K562 (cell line): Measurements from ENCODE around the gene SLX4IP. TPM values are rescaled to one million over a fixed set of nuclear protein-coding genes. Genes with fewer than 3 reads are reported as not detected.

Experiments
- ADNP ChIP-seq: fragments of 200-800 bp; sonication (Bioruptor generic); IDR thresholded peaks from 2 replicates; pipeline ENCODE4 v1.6.1; 2016; ENCODE audit warnings: missing genetic modification characterization, missing compliant biosample characterization
- CCAR2 ChIP-seq: fragments of 200-400 bp; formaldehyde crosslinking; IDR thresholded peaks from 2 replicates; pipeline ENCODE4 v1.6.1; 2017; ENCODE audit warnings: mild to moderate bottlenecking, low read depth, low read length
- ETV6 ChIP-seq, 3 experiments: fragments of 150-350 bp in 1 of 3; sonication (generic) in 1 of 3; formaldehyde crosslinking in 1 of 3; IDR thresholded peaks; 2 replicates each; pipeline versions ENCODE4 v1.6.1 to v1.8.0; 2014 to 2022; ENCODE audit warnings: borderline replicate concordance in 2 of 3, low read depth in 2 of 3, antibody characterized with exemption in 1 of 3, low read length in 1 of 3, mild to moderate bottlenecking in 1 of 3, missing genetic modification reagents in 1 of 3
- FUS ChIP-seq: fragments of 200-400 bp; formaldehyde crosslinking; optimal IDR thresholded peaks from 2 replicates; pipeline ENCODE3; 2017; ENCODE audit warnings: low read depth, low read length
- HDAC2 ChIP-seq: fragments of 450-650 bp; IDR thresholded peaks from 2 replicates; pipeline ENCODE4 v1.6.1; 2016; ENCODE audit warnings: mild to moderate bottlenecking
- HNRNPLL ChIP-seq: fragments of 200-400 bp; formaldehyde crosslinking; IDR thresholded peaks from 2 replicates; pipeline ENCODE4 v1.6.1; 2017; ENCODE audit warnings: low read length, low read depth, mild to moderate bottlenecking; ENCODE audit not compliant: poor library complexity, severe bottlenecking
- HOMEZ ChIP-seq: fragments of 250-450 bp; sonication (Bioruptor Pico); IDR thresholded peaks from 2 replicates; pipeline ENCODE4 v1.4.0; 2020; ENCODE audit warnings: mild to moderate bottlenecking, moderate library complexity
- HSF4 ChIP-seq: fragments of 250-450 bp; sonication (Bioruptor Pico); IDR thresholded peaks from 2 replicates; pipeline ENCODE4 v2.1.2; 2022; ENCODE audit warnings: mild to moderate bottlenecking, moderate library complexity, borderline replicate concordance
- IFI16 ChIP-seq: fragments of 250-450 bp; sonication (Bioruptor Pico); IDR thresholded peaks from 2 replicates; pipeline ENCODE4 v2.1.2; 2022; ENCODE audit warnings: mild to moderate bottlenecking, inconsistent platforms
- KDM4B ChIP-seq, 2 experiments: fragments of 450-650 bp in 1 of 2; sonication (generic) in 1 of 2; IDR thresholded peaks; 2 replicates each; pipeline ENCODE4 v1.6.1; 2016 to 2017; ENCODE audit warnings: borderline replicate concordance in 2 of 2, antibody characterized with exemption in 1 of 2, low read depth in 1 of 2, mild to moderate bottlenecking in 1 of 2
- MCM5 ChIP-seq: fragments of 450-650 bp; IDR thresholded peaks from 2 replicates; pipeline ENCODE4 v1.6.1; 2016; ENCODE audit warnings: low read depth
- MED1 ChIP-seq: sonication (generic); formaldehyde crosslinking; IDR thresholded peaks from 2 replicates; pipeline ENCODE4 v1.8.1; 2023; ENCODE audit warnings: missing genetic modification reagents, borderline replicate concordance
- NCOA1 ChIP-seq: fragments of 450-650 bp; IDR thresholded peaks from 2 replicates; pipeline ENCODE4 v1.6.1; 2016; ENCODE audit warnings: low read depth
- POLR2G ChIP-seq: fragments of 200-400 bp; formaldehyde crosslinking; IDR thresholded peaks from 2 replicates; pipeline ENCODE4 v1.6.1; 2017; ENCODE audit warnings: low read depth, mild to moderate bottlenecking, antibody characterized with exemption, low read length, moderate library complexity
- PURB ChIP-seq: sonication (generic); formaldehyde crosslinking; IDR thresholded peaks from 2 replicates; pipeline ENCODE4 v1.9.0; 2021; ENCODE audit warnings: low read depth, mild to moderate bottlenecking, missing genetic modification reagents
- TCFL5 ChIP-seq: fragments of 250-450 bp; sonication (Bioruptor Pico); conservative IDR thresholded peaks from 2 replicates; pipeline ENCODE4 v1.6.1; 2021; ENCODE audit warnings: mild to moderate bottlenecking, moderate library complexity, matching md5 sums
- ZNF277 ChIP-seq: fragments of 250-450 bp; sonication (Bioruptor Pico); IDR thresholded peaks from 2 replicates; pipeline ENCODE4 v1.8.0; 2022; ENCODE audit warnings: inconsistent platforms, mild to moderate bottlenecking, moderate library complexity, borderline replicate concordance
- ZNF764 ChIP-seq: fragments of 250-450 bp; sonication (Bioruptor Pico); IDR thresholded peaks from 2 replicates; pipeline ENCODE4 v1.4.0; 2020; ENCODE audit warnings: low read depth, mild to moderate bottlenecking, moderate library complexity
- polyA plus RNA-seq, 8 experiments: library from polyadenylated mRNA; depleted of rRNA in 4 of 8; stranded (reverse) in 5 of 8; unstranded in 3 of 8; fragments of >200 nt; fragmentation: Nextera tagmentation in 2 of 8; fragmentation: Illumina TruSeq in 1 of 8; extraction: Ambion mirVana in 2 of 8; extraction: Trizol in 1 of 8; gene quantifications; 2 replicates each; pipeline versions ENCODE4 v1.2.1 to v1.2.3, GENCODE V29; 2011 to 2014; ENCODE audit warnings: inconsistent platforms in 1 of 8, missing spikeins in 1 of 8
- total RNA-seq, 7 experiments: library from RNA; depleted of rRNA in 6 of 7; stranded (reverse); fragments of >200 nt in 6 of 7; fragmentation: Illumina TruSeq in 2 of 7; extraction: Trizol in 2 of 7; gene quantifications; 2 replicates each; pipeline versions ENCODE4 v1.2.1 to v1.2.3, GENCODE V29; 2011 to 2021; ENCODE audit warnings: low replicate concordance in 1 of 7
- TF ChIP-seq, protein P1 (sequence below): fragments of 250-450 bp; sonication (Bioruptor Pico); IDR thresholded peaks from 2 replicates; pipeline ENCODE4 v1.5.0; 2021; ENCODE audit warnings: mild to moderate bottlenecking, moderate library complexity
- TF ChIP-seq, protein P2 (sequence below): sonication (generic); formaldehyde crosslinking; IDR thresholded peaks from 2 replicates; pipeline ENCODE4 v1.8.0; 2022; ENCODE audit warnings: missing genetic modification reagents, mild to moderate bottlenecking, moderate library complexity, borderline replicate concordance

Gene SLX4IP
- total and polyA plus RNA-seq, 9 of the 15 experiments (the other 6 are each of a cell fraction or from before 2014, with no cell fraction given) = 1.5 to 5.9 (median 3.5) TPM

GRCh38 chr20:10511509-10512251, 76.6 kb downstream of the SLX4IP start (continued):
- TF ChIP-seq KDM4B (IDR thresholded peaks at IDR 0.05; ENCODE audit: borderline replicate concordance in 2 of 2, low read depth in 1 of 2) (no peak), POLR2G (no peak), HNRNPLL (no peak), FUS (no peak), ADNP (tag) (no peak), MED1 (CRISPR knock-in tag) (no peak), NCOA1 (peak; percentile 43; the same call in 1 of the 2 replicates), IFI16 (CRISPR knock-in tag) (no peak), MCM5 (no peak), HDAC2 (0 out of 2 replicates have a peak, but pooled peaks have one; percentile 22), TCFL5 (CRISPR knock-in tag) (no peak), PURB (CRISPR knock-in tag) (no peak), ETV6 (IDR thresholded peaks at IDR 0.05; ENCODE audit: borderline replicate concordance in 1 of 2, low read depth in 2 of 2, low read length in 1 of 2) (no peak), ETV6 (CRISPR knock-in tag; IDR thresholded peaks at IDR 0.05; ENCODE audit: borderline replicate concordance) (no peak), HOMEZ (CRISPR knock-in tag) (no peak), CCAR2 (no peak), ZNF764 (no peak), ZNF277 (CRISPR knock-in tag) (no peak), HSF4 (no peak)
- TF ChIP-seq, protein P1, sequence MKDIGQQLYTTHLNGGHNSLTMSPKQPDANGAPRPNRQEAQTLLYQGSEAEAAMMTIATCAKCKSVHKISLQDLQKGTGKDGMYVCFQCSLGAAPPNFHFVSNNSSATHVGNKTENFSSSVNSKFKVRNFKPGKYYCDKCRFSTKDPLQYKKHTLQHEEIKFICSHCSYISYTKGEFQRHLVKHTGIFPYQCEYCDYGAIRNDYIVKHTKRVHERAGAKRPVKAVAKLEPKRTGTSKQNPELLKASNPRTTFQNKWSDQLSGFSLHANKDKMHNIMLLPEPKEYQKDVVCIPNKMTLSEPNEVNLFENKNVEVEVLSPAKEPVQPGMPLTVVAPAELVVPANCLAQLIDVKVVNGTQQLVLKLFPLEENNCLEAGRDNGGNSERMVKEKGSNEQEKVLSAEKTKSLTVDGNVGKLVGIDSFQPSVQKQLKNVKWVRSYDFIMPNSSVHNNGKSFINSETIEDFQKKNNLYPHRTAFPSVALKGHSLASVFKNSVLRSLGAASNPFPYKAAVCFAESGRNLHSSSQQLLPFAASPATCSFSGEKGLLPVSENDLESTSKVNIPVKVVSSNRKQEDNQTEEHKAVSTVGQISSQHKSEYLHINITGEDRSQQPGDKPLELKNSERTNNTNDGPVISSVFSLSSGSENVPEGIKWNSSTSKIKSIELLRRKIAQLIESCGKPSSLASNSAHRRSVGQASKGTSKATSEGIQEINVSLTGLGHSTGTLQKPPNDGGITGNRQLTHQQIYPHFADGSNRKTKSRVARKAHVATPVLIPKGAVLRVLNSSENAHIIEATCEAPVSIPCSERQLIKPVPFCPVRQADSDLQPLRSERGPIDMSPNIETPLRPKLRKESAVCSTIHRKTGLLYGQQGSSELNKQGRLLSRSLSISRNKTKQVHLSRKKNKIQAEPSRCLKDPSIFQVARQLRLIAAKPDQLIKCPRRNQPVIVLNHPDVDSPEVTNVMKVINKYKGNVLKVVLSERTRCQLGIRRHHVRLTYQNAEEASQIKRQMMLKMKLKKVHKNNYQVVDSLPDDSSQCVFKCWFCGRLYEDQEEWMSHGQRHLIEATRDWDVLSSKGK = no peak
- TF ChIP-seq, protein P2, sequence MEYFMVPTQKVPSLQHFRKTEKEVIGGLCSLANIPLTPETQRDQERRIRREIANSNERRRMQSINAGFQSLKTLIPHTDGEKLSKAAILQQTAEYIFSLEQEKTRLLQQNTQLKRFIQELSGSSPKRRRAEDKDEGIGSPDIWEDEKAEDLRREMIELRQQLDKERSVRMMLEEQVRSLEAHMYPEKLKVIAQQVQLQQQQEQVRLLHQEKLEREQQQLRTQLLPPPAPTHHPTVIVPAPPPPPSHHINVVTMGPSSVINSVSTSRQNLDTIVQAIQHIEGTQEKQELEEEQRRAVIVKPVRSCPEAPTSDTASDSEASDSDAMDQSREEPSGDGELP (CRISPR knock-in tag) = peak; percentile 33; the same call in 1 of the 2 replicates
